ENCODE data around the gene ILF3. TPM values are rescaled to one million over a fixed set of nuclear protein-coding genes. Genes with fewer than 3 reads are reported as not detected.

ILF3 gene
- total and polyA plus RNA-seq, 2 of the 13 experiments (the other 11 are each of a cell fraction or from before 2014, with no cell fraction given): 120 to 173 TPM

GRCh38 chr19:10687518-10688288, 33.6 kb downstream of the ILF3 start (continued):
- TF ChIP-seq, protein P1, sequence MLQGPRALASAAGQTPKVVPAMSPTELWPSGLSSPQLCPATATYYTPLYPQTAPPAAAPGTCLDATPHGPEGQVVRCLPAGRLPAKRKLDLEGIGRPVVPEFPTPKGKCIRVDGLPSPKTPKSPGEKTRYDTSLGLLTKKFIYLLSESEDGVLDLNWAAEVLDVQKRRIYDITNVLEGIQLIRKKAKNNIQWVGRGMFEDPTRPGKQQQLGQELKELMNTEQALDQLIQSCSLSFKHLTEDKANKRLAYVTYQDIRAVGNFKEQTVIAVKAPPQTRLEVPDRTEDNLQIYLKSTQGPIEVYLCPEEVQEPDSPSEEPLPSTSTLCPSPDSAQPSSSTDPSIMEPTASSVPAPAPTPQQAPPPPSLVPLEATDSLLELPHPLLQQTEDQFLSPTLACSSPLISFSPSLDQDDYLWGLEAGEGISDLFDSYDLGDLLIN (CRISPR knock-in tag; IDR thresholded peaks at IDR 0.05; ENCODE audit: borderline replicate concordance): no peak
- TF ChIP-seq ZNF550 (CRISPR knock-in tag; IDR thresholded peaks at IDR 0.05; ENCODE audit: borderline replicate concordance) (no peak), RCOR2 (CRISPR knock-in tag; IDR thresholded peaks at IDR 0.05) (no peak), TFAP4 (IDR thresholded peaks at IDR 0.05; ENCODE audit: borderline replicate concordance, low read depth) (no peak), SATB2 (CRISPR knock-in tag; IDR thresholded peaks at IDR 0.05) (no peak), ZNF263 (CRISPR knock-in tag; IDR thresholded peaks at IDR 0.05) (no peak), SNRNP70 (IDR thresholded peaks at IDR 0.05; ENCODE audit: low read depth, low read length) (no peak), ZNF883 (CRISPR knock-in tag; IDR thresholded peaks at IDR 0.05; ENCODE audit: not compliant biosample characterization) (peak; percentile 29)
- TF ChIP-seq, protein P2, sequence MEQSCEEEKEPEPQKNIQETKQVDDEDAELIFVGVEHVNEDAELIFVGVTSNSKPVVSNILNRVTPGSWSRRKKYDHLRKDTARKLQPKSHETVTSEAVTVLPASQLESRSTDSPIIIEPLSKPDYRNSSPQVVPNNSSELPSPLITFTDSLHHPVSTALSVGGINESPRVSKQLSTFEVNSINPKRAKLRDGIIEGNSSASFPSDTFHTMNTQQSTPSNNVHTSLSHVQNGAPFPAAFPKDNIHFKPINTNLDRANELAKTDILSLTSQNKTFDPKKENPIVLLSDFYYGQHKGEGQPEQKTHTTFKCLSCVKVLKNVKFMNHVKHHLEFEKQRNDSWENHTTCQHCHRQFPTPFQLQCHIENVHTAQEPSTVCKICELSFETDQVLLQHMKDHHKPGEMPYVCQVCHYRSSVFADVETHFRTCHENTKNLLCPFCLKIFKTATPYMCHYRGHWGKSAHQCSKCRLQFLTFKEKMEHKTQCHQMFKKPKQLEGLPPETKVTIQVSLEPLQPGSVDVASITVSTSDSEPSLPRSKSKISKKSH (CRISPR knock-in tag; IDR thresholded peaks at IDR 0.05; ENCODE audit: borderline replicate concordance): peak; percentile 34; the same call in 1 of the 2 replicates

Measured in HepG2 (cell line).